Heart left ventricle (tissue), 16 donors: ENCODE results near the gene HEXA. TPM values are rescaled to one million over a fixed set of nuclear protein-coding genes. Genes with fewer than 3 reads are reported as not detected.
"Not testable (repeated sequence)": the region's sequence is repeated elsewhere in the genome, so short reads cannot be mapped to it uniquely, and the experiment has no call there.

Source experiments
- ATAC-seq, 4 donors: fragments of 200-7000 bp; cut with Tn5 transposase; one replicate each; pipeline ENCODE4 v1.9.1; 2020 to 2022; ENCODE audit warnings: moderate library complexity in 4 of 4, mild to moderate bottlenecking in 3 of 4, moderate number of reproducible peaks in 1 of 4
- DNase-seq, 5 donors: peaks; one replicate each; pipeline ENCODE4 v3.0.0-alpha.2; 2020
- H3K27ac ChIP-seq, 12 donors: fragments of 200-600 bp; sonication (generic) in 4 of 12; one replicate each; pipeline versions ENCODE4 v1.5.0 to v1.8.0; 2016 to 2022; ENCODE audit warnings: mild to moderate bottlenecking in 2 of 12
- H3K27me3 ChIP-seq, 9 donors: fragments of 200-600 bp; sonication (generic) in 2 of 9; one replicate each; pipeline versions ENCODE4 v1.5.1 to v1.8.0; 2016 to 2022; ENCODE audit warnings: mild to moderate bottlenecking in 3 of 9
- H3K36me3 ChIP-seq, 9 donors: fragments of 200-600 bp; sonication (generic) in 2 of 9; one replicate each; pipeline versions ENCODE4 v1.5.0 to v1.8.0; 2018 to 2022; ENCODE audit warnings: mild to moderate bottlenecking in 2 of 9
- H3K4me1 ChIP-seq, 12 donors: fragments of 200-600 bp; sonication (generic) in 4 of 12; one replicate each; pipeline versions ENCODE4 v1.5.0 to v1.8.0; 2016 to 2022; ENCODE audit warnings: mild to moderate bottlenecking in 3 of 12
- H3K4me3 ChIP-seq, 12 donors: fragments of 200-600 bp; sonication (generic) in 4 of 12; one replicate each; pipeline versions ENCODE4 v1.5.0 to v1.8.0; 2017 to 2022; ENCODE audit warnings: mild to moderate bottlenecking in 9 of 12, moderate library complexity in 4 of 12
- H3K9me3 ChIP-seq, 12 donors: fragments of 200-600 bp; sonication (generic) in 4 of 12; one replicate each; pipeline versions ENCODE4 v1.5.0 to v1.8.0; 2016 to 2022; ENCODE audit warnings: mild to moderate bottlenecking in 1 of 12
- POLR2A ChIP-seq, 2 donors: fragments of 450-650 bp; IDR thresholded peaks; one replicate each; pipeline ENCODE4 v1.6.1; 2017; ENCODE audit warnings: antibody characterized with exemption in 2 of 2, mild to moderate bottlenecking in 2 of 2, moderate library complexity in 2 of 2
- WGBS, 4 donors: extraction: QIAGEN DNeasy Blood & Tissue Kit in 2 of 4; methylation state at CpG; one replicate each; pipeline versions ENCODE4 v1.1.5 to v1.1.7; 2013 to 2018; 5-methylcytosine and 5-hydroxymethylcytosine counted together
- intact Hi-C, 10 donors: fragments of 100-400 bp; cut with DNase I; formaldehyde crosslinking; loops; one replicate each; pipeline versions ENCODE4 v1.11.1 to v1.14.2; 2022
- long read RNA-seq, 3 donors: library from polyadenylated mRNA; unstranded; transcript quantifications; one replicate each; pipeline ENCODE4 v2.0.0, GENCODE V29; 2020 to 2021
- polyA plus RNA-seq, 2 donors: library from polyadenylated mRNA; stranded (reverse); fragments of 200-250 nt; gene quantifications; one replicate each; pipeline ENCODE4 v1.2.3, GENCODE V29; 2013
- total RNA-seq, 9 donors: library from RNA; depleted of rRNA in 2 of 9; stranded (reverse); fragments of >200 nt in 2 of 9; fragmentation: NEBNext Ultra II Directional in 3 of 9; extraction: Animal tissue kit (Norgen Biotek cat#: 25700) in 3 of 9; gene quantifications; one replicate each; pipeline versions ENCODE4 v1.1.0 to v1.2.4, GENCODE V29; 2016 to 2023
- TF ChIP-seq, protein P1 (sequence below), 12 donors: fragments of 200-600 bp; sonication (generic) in 4 of 12; IDR thresholded peaks; one replicate each; pipeline versions ENCODE4 v1.5.0 to v1.8.0; 2018 to 2022; ENCODE audit warnings: antibody characterized with exemption in 12 of 12, mild to moderate bottlenecking in 5 of 12
- donor health status: ischemic (EF 13 %, LVEDD 7.1; RV severe dilation, severe dysfunction).
- donor health status: healthy with polysubstance abuse.
- donor health status: DM: no; HTN: yes; CAD: no.
- donor health status: DM: no; HTN: no; CAD: no.
- donor health status: ischemic (EF 25% LVEDD 6.9; RV normal size, moderate dysfunction).
- donor health status: ischemic (EF 25% LVEDD 5.7; RV mildly dilated, moderate dysfunction).
- donor health status: healthy.
- donor health status: DM: yes; HTN: yes; CAD: no.
- donor health status: ischemic (EF 35%, LVEDD 5.7; RV mildly dilated, moderate dysfunction).
- donor health status: nonischemic (EF 11% LVEDD 7.7; RV severe dilation, severe dysfunction).
- donor health status: DM: yes; HTN: yes; CAD: no.
- donor health status: PGD.
- donor health status: ischemic (EF 29% LVEDD 5.4; RV normal size, mild dysfunction).
- donor health status: nonischemic (EF 23%, LVEDD 6.1; RV moderate dilation, normal function).

Gene HEXA
- total RNA-seq, result 100 to 1,000 TPM in 3 of 9 donors, 10 to 100 TPM in 6; 40.8 to 181 (median 74.4) TPM
- polyA plus RNA-seq, result 10 to 100 TPM; 46.6 to 50.2 TPM
- long read RNA-seq, donor 1, full-length matches to known transcripts, result 78 of 91 reads
- long read RNA-seq, donor 1, partial matches to known transcripts, result 6 of 91 reads
- long read RNA-seq, donor 1, other reads (novel, unspliced or antisense), result 7 of 91 reads
- long read RNA-seq, donor 2, full-length matches to known transcripts, result 291 of 319 reads
- long read RNA-seq, donor 2, partial matches to known transcripts, result 13 of 319 reads
- long read RNA-seq, donor 2, other reads (novel, unspliced or antisense), result 15 of 319 reads
- long read RNA-seq, donor 3, full-length matches to known transcripts, result 58 of 70 reads
- long read RNA-seq, donor 3, partial matches to known transcripts, result 6 of 70 reads
- long read RNA-seq, donor 3, other reads (novel, unspliced or antisense), result 6 of 70 reads

- peak in 1 of 2 donors; percentile 80 for TF ChIP-seq POLR2A (IDR thresholded peaks at IDR 0.05)
- TF ChIP-seq, protein P1, sequence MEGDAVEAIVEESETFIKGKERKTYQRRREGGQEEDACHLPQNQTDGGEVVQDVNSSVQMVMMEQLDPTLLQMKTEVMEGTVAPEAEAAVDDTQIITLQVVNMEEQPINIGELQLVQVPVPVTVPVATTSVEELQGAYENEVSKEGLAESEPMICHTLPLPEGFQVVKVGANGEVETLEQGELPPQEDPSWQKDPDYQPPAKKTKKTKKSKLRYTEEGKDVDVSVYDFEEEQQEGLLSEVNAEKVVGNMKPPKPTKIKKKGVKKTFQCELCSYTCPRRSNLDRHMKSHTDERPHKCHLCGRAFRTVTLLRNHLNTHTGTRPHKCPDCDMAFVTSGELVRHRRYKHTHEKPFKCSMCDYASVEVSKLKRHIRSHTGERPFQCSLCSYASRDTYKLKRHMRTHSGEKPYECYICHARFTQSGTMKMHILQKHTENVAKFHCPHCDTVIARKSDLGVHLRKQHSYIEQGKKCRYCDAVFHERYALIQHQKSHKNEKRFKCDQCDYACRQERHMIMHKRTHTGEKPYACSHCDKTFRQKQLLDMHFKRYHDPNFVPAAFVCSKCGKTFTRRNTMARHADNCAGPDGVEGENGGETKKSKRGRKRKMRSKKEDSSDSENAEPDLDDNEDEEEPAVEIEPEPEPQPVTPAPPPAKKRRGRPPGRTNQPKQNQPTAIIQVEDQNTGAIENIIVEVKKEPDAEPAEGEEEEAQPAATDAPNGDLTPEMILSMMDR (IDR thresholded peaks at IDR 0.05), result no peak
- ATAC-seq, result peak; percentile 95 to 97 (median 97)
- Histone ChIP-seq H3K4me1 (peaks cover 0 to 65% (median 22%) of the 10 kb centered on the region in 12 donors), H3K4me3 (peak within 1 kb of the TSS; percentile 57 to 98 (median 83)), H3K36me3 (peaks cover 0 to 6% (median 0%) of the 10 kb centered on the region in 9 donors), H3K27me3 (no peaks in the 10 kb centered on the region), H3K9me3 (no peaks in the 10 kb centered on the region), H3K27ac (peak within 1 kb of the TSS; percentile 53 to 97 (median 91))
- peak; percentile 98 to 99 (median 98) for DNase-seq
- 0 to 1% (median 0%) methylated on average over 24 to 50 of the region's 50 CpGs for WGBS, 4 donors
- intact Hi-C loops, result loop anchor here in 6 of 10 donors (2.0 to 10.0 kb wide), 4 partner anchors 86 to 99 kb away; partner anchors contain the start of gene ARIH1 (in 5 of the 6)
These were observed at the start of gene HEXA for GRCh38 chr15:72375846-72376581. Gene HEXA, minus strand, starts transcription at chr15:72376014. Its CDS starts 42 bp downstream, at chr15:72375972.

DNA sequence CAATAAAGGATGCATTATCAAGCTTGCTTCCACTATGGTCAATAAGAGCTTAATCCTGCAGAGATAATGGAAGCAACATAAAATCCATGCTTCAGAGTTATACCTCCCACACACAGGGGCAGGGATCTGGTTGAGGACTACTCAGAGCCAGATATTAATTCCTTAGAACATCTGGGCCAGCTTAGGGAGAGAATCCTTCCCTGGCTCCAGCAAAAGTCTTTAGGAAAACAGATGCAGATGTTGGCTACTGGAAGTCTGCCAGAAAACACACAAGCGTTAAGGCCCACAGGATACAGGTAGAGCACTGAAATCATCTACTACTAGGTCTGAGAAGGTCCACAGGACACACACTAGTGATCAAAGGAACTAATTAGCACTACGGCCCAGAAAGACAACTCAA lies 47.4 kb upstream of the HEXA start:
- 59 to 71% (median 66%) methylated on average over 2 of the region's 2 CpGs for WGBS, 4 donors
- H3K36me3 ChIP-seq, result no peaks in the 10 kb centered on the region
- no peaks in the 10 kb centered on the region for H3K4me1 ChIP-seq
- TF ChIP-seq, protein P1 (IDR thresholded peaks at IDR 0.05), result no peak
- TF ChIP-seq POLR2A (IDR thresholded peaks at IDR 0.05), result no peak
- no peak for ATAC-seq
- H3K9me3 ChIP-seq, result peaks cover 0 to 31% (median 6%) of the 10 kb centered on the region in 12 donors
- no peak for DNase-seq
- H3K27ac ChIP-seq, result no peak overlapping the region
- intact Hi-C loops, result no loop called here
- no peak overlapping the region for H3K4me3 ChIP-seq
- no peaks in the 10 kb centered on the region for H3K27me3 ChIP-seq

DNA sequence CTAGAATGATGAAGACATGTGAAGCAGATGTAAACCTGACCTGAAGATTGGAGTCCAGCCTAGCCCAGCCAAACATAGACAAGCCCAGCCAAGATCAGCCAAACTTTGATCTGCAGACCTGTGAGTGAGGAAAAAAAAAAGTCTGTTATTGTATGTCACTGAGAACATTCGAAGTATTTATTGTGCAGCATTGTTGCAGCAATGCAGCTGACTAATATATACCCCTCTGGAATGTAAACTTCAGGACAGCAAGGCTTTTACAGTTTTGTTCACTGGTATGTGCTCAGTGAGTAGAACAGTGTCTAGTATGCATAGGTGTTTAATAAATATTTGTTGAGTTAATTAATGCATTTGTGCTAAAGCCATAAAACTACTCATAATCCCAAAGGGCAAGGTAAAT lies 45.7 kb upstream of the HEXA start:
- intact Hi-C loops, result no loop called here
- Histone ChIP-seq H3K4me3 (no peak overlapping the region), H3K36me3 (no peaks in the 10 kb centered on the region), H3K9me3 (peaks cover 0 to 29% (median 6%) of the 10 kb centered on the region in 12 donors), H3K27me3 (no peaks in the 10 kb centered on the region), H3K4me1 (no peaks in the 10 kb centered on the region), H3K27ac (no peak overlapping the region)
- ATAC-seq (no peak), DNase-seq (no peak)
- 57 to 72% (median 65%) methylated on average over 1 of the region's 1 CpG for WGBS, 4 donors
- no peak for TF ChIP-seq POLR2A (IDR thresholded peaks at IDR 0.05)
- TF ChIP-seq, protein P1 (IDR thresholded peaks at IDR 0.05), result no peak

DNA sequence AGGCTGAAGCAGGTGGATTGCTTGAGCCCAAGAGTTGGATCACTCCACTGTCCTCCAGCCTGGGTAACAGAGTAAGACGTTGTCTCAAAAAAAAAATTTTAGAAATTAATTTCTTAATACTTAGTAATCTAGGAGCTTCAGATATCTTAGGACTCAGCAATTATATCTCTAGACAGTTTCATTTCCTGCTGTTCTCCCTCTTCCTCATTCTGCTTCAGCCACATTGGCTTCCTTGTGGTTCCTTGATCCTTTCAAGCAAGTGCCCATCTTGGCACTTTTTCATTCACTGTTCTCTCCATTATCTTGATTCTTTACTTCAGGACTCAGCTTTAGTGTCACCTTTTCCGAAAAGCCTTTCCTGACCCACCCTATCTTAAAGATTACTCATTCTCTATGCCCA lies 44.8 kb upstream of the HEXA start:
- intact Hi-C loops, result no loop called here
- ATAC-seq, result no peak
- no peaks in the 10 kb centered on the region for H3K4me1 ChIP-seq
- H3K4me3 ChIP-seq, result no peak overlapping the region
- DNase-seq, result no peak
- TF ChIP-seq, protein P1 (IDR thresholded peaks at IDR 0.05), result no peak
- no peak for TF ChIP-seq POLR2A (IDR thresholded peaks at IDR 0.05)
- no peaks in the 10 kb centered on the region for H3K36me3 ChIP-seq
- peaks cover 0 to 20% (median 6%) of the 10 kb centered on the region in 12 donors for H3K9me3 ChIP-seq
- no peaks in the 10 kb centered on the region for H3K27me3 ChIP-seq
- H3K27ac ChIP-seq, result no peak overlapping the region
- WGBS, 4 donors, result 68 to 76% (median 75%) methylated on average over 2 of the region's 2 CpGs

GRCh38 chr15:72419768-72420167 lies 44.0 kb upstream of the HEXA start:
- ATAC-seq, H3K4me1 ChIP-seq, H3K27me3 ChIP-seq, H3K27ac ChIP-seq, DNase-seq, H3K4me3 ChIP-seq, intact Hi-C loops, H3K36me3 ChIP-seq: not testable (repeated sequence)
- 73 to 77% (median 74%) methylated on average over 3 of the region's 3 CpGs for WGBS, 4 donors
- peaks cover 0 to 15% (median under 1%) of the 10 kb centered on the region in 12 donors for H3K9me3 ChIP-seq
